ENCODE data around the gene GUCY2C.

The GUCY2C gene

DNA sequence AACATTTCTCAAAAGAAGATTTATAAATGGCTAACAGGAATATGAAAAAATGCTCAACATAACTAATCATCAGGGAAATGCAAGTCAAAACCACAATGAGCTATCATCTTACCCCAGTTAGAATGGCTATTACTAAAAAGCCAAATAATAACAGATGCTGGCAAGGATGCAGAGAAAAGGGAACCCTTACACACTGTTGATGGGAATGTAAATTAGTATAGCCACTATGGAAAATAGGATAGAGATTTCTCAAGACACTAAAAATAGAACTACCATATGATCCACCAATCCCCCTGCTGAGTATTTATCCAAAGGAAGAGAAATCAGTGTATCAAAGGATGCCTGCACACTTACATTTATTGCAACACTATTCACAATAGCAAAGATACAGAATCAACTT is 58.3 kb downstream of the GUCY2C start:
- in situ Hi-C loops (cut with MboI; ENCODE audit: low pct_unique_long_range_greater_than_20kb, low sequenced_read_pairs) = no loop called here
- DNase-seq = no peak

DNA sequence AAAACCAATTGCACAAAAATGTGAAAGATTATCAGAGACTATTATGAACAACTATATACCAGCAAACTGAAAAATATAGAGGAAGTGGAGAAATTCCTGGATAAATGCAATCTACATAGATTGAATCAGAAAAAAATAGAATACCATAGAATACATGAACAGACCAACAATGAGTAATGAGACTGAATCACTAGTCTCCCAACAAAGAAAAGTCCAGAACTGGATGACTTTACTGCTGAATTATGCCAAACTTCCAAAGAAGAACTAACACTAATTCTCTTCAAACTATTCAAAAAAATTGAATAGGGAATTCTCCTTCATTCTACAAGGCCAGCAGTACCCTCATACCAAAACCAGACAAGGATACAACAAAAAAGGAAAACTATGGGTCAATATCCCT is 60.6 kb downstream of the GUCY2C start:
- in situ Hi-C loops (cut with MboI; ENCODE audit: low pct_unique_long_range_greater_than_20kb, low sequenced_read_pairs) = no loop called here
- DNase-seq = no peak

DNA sequence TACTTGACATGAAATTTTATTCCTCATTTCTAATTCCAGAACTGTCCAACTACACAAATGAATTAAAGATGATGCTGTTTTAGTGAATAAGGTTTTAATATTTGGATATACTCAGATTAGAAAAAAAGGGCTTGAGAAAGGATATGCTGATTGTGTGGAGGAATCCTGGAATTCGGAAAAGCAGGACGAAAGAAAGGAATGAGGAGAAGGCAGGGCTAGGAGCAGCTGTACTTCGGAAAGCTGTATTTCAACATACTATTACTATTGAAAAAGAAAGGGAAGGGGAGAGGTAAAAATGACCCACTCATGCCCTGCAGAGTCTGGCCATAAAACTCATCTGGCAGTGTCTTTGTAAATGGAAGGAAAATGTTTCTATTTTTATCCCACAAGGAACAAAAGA is 65.6 kb downstream of the GUCY2C start:
- in situ Hi-C loops (cut with MboI; ENCODE audit: low pct_unique_long_range_greater_than_20kb, low sequenced_read_pairs) = no loop called here
- no peak for DNase-seq

DNA sequence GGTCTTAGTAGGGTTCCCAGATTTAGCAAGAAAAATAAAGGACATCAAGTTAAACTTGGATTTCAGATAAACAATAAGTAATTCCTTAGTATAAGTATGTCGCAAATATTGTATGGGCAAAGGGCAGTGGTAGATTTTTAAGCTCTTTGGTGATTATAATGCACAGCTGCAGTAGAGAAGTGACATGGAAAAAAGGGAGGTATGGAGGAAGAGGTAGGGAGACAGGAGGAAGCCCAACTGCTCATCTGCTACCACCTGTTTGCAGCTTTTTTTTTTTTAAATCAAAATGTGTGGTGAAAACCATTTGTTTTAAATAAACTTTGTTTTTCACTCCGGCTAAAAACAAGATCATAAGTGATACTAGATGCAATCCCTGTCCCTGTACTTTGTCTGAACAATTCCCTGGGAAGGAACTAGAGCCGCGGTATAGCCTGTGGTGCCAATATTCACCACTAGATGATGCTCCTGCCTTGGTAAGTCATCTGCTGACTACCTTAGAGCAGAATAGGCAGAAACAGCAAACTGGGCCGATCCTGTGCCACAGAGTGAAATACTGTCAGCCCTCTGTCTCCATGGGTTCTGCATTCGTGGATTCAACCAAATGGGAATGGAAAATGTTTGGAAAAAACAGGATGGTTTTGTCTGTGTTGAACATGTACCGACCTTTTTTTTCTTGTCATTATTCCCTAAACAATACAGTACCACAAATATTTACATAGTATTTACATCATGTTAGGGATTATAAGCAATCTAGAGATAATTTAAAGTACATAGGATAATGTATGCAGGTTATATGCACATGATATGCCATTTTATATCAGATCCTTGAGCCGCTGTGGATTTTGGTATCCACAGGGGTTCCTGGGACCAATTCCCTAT is 66.3 kb downstream of the GUCY2C start:
- in situ Hi-C loops (cut with MboI; ENCODE audit: low pct_unique_long_range_greater_than_20kb, low sequenced_read_pairs) = no loop called here
- DNase-seq = peak; percentile 76

DNA sequence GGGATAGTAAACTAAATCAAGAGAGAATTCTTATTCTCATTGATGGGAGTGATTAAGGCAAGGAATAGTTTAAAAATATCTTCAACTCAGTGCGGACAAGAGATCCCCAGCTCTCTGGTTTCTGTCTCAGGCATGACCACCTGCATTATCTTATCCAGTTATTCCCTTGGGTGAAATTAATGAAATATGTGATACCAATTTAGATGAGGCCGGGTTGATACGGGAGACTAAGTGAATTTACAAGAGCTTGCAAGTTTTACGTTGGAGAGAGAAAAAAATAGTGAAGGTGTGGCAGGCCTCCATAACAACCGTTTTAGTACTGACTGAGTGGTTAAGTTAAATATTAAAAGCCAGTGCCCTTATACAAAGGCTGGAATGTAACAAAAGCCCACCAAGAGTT is 67.6 kb downstream of the GUCY2C start:
- no peak for DNase-seq
- in situ Hi-C loops (cut with MboI; ENCODE audit: low pct_unique_long_range_greater_than_20kb, low sequenced_read_pairs) = no loop called here

DNA sequence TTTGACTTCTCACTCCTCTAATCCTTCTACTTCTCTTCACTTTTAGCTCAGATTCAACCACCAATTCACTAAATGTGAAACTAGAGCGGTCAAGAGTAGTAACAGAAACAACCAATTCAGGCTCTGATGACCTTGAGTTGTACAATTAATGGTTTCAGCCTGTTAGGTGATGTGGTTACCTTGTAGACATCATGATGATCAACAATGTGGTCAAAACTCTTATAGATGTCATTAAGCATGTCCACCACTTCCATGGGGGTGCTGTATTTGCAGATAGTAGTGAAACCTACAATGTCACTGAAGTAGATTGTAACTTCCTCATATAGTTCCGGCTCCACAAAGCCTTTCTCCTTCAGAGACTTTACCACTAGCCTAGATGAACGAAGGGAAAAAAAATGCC is 74.6 kb downstream of the GUCY2C start:
- DNase-seq = no peak
- in situ Hi-C loops (cut with MboI; ENCODE audit: low pct_unique_long_range_greater_than_20kb, low sequenced_read_pairs) = no loop called here

DNA sequence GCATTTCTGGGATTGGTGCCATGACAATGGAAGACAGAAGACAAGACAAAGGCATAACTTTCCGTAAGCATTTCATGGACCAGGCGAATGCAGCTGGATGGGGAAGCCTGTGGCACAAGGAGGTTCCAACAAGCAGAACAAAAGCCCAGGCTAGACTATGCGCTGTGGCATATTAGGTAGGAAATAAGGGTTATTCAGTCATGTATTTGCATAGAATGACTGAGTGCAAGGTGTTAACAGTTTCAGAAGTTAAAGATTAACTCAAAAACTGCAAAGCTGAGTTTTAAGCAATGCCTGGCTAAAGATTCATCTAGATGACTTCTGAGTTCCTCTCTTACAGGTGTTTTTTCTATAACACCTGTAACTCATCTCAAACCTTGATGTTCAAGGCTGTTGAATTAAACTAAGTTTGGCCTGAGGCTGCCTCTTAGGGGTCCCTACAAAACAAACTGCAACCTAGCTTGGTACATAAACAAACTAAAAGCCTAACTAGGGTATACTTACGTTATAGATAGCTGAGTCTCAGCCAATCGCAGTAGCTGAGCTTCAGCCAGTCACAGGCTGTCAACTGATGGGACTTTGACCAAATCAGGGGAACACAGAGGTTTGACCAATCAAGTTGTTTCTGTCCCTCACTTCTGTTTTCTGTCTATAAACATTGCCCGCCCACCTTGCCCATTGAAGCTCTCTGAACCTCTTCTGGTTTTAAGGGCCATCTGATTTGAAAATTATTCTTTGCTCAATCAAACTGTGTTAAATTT is 76.5 kb downstream of the GUCY2C start:
- DNase-seq = no peak
- in situ Hi-C loops (cut with MboI; ENCODE audit: low pct_unique_long_range_greater_than_20kb, low sequenced_read_pairs) = no loop called here

DNA sequence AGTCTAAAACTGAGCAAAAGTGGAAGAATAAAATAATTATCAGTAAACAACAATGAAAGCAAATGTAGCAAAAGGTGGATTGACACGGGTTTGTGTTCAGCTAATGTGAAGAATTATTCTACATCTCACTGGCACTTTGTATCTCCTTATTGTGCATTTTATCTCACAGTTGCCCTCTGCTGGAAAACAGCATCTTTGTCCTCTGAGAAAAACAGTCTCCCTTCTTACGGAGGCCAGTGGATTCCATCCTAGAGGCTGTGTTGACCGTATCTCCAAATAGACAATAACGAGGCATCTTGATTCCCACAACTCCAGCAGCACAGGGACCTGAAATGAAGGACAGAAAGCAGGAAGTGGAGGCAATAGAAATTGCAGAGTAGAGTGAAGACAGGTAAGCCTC is 77.4 kb downstream of the GUCY2C start:
- DNase-seq = peak; percentile 39
- in situ Hi-C loops (cut with MboI; ENCODE audit: low pct_unique_long_range_greater_than_20kb, low sequenced_read_pairs) = no loop called here

DNA sequence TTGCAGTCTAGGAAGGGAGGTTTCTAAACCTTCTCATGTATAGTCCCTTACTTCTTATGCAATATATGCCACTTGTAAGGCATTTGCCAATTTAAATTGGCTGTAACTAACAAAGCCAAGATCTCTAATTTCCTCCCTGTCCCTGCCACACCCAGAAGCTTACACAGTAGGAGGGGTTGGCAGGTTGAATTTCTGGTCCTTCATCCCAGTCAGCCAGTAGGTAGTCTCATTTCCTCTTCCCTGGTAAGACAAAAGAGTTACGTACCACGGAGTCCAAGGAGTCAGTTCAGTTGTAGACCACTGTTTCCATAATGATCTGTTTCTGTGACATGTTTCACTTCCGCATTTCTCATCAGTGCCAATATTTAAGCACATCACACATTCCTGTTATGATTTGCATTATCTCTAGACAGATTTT is 81.7 kb downstream of the GUCY2C start:
- DNase-seq = peak; percentile 56
- in situ Hi-C loops (cut with MboI; ENCODE audit: low pct_unique_long_range_greater_than_20kb, low sequenced_read_pairs) = no loop called here

DNA sequence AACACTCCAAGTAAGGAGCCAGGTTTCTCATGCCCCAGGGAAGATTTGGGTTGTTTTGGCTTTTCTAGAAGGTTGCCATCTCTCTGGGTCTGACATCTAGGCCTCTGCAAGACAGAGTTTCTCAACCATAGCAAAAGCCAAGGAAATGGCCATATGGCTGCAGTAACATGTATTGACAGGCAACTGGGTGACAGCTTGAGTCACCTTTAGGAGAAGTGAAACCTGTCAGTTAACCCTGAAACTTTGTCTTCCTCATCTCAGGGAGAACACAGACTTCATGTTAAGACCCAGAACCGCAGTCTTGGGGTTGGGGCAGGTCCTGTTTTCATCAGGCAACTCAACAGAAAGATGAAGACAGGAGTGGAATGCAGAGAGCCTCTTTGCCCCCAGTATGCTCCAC is 82.7 kb downstream of the GUCY2C start:
- no peak for DNase-seq
- in situ Hi-C loops (cut with MboI; ENCODE audit: low pct_unique_long_range_greater_than_20kb, low sequenced_read_pairs) = no loop called here

DNA sequence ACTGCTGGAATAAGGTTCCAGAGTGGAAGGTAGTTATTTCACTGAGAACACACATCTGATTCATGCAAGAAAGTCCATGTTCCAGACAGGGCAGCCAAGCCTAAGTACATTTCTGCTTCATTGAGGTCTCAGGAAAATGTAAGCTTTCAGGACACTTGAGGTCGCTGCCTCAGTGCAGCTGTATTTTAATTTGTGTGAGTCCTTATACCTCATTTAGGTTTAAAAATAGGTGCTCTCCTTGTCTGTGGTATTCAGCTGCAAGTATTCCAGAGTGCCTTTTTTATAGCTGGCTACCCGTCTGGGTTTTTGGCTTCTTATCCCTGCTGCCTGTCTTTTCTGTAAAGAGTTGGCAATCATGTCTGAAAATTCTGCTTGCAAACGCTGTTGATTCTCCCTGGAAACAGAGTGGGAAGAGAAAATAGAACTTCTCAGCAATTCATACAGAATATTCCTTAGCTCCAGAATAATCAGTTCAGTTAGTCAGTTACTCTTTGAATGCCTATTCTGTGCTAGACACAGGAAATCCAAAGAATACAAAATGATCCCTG is 83.4 kb downstream of the GUCY2C start:
- in situ Hi-C loops (cut with MboI; ENCODE audit: low pct_unique_long_range_greater_than_20kb, low sequenced_read_pairs) = no loop called here

DNA sequence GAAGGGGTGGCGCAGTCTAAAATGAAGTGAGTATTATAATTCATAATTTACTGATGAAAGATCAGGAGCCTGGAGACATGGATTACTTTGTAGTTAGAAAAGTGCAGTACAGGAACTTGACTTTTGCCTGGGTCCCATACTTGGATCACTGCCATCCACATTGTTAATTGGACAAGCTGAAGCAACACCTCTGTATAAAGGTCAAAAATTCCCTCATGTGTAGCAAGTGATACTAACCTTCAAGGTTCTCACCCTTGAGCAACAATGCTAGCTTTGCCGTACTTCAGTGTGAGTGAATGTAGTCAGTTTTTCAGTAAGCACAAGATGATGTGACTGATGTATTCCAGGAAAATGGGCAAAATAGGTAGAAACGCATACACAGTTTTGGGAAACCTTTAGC is 84.1 kb downstream of the GUCY2C start:
- DNase-seq = no peak

More for the DNA sequence above, 83.4 kb downstream of the GUCY2C start:
- DNase-seq = no peak

DNA sequence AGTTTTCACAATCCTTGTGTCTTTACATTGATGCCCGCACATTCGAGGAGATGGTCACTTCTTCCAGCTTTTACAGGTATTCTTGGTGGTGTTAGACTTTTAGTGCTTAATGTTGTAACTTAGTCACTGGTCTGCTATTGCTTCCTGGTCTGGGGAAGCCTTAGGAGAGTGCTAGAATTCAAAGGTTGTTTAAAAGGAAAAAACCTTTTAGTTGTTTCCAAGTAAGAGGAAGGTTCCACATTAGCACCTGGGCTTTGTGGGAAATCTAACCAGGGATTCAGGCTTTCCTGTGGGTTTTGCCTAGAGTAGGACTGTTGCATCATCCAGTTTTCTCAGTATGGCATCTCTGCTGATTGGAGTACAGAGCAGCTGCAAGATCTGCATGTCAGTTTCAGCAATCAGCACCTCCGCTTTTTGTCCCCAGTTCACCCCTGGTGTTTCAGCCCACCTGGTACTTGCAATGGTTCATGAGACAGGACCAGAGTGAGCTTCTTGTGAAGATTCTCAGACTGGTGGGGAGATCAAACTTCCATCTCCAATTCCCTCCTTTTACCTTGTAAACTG is 84.7 kb downstream of the GUCY2C start:
- in situ Hi-C loops (cut with MboI; ENCODE audit: low pct_unique_long_range_greater_than_20kb, low sequenced_read_pairs) = no loop called here
- no peak for DNase-seq

More for the DNA sequence above, 84.1 kb downstream of the GUCY2C start:
- in situ Hi-C loops (cut with MboI; ENCODE audit: low pct_unique_long_range_greater_than_20kb, low sequenced_read_pairs) = no loop called here

DNA sequence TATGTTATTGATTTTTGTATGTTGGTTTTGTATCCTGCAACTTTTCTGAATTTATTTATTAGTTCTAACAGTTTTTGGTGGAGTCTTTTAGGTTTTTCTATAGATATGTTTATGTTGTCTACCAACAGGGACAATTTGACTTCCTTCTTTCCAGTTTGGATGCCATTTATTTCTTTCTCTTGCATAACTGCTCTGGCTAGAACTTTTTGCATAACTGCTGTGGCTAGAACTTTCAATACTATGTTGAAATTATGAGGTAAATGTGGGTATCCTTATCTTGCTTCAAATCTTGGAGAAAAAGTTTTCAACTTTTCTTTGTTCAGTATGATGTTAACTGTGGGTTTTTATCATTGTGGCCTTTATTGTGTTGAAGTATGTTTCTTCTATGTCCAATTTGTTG is 88.8 kb downstream of the GUCY2C start:
- no peak for DNase-seq
- in situ Hi-C loops (cut with MboI; ENCODE audit: low pct_unique_long_range_greater_than_20kb, low sequenced_read_pairs) = no loop called here

DNA sequence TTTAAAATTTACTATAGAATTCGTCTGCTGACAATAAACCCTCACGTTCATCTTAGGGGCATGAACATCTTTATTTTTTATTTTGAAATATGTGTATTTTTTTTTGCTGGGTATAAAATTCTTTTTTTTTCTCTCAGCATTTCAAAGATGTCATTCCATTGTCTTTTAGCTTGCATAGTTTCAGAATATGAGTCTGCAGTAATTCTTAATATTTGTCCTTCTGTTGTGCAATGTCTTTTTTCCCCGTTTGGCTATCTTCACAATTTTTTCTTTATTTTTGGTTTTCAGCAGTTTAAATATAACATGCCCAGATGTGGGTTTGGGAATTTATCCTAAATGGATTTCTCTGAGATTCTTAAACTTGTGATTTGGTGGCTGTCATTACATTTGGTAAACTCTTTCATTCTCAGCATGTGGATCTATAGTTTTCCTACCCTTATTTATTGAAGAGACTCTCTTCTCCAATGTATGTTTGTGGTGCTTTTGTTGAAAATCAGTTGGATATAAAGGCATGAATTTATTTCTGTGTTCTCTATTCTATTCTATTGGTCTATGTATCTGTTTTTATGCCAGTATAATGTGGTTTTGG is 90.9 kb downstream of the GUCY2C start:
- in situ Hi-C loops (cut with MboI; ENCODE audit: low pct_unique_long_range_greater_than_20kb, low sequenced_read_pairs) = no loop called here
- DNase-seq = peak; percentile 19

DNA sequence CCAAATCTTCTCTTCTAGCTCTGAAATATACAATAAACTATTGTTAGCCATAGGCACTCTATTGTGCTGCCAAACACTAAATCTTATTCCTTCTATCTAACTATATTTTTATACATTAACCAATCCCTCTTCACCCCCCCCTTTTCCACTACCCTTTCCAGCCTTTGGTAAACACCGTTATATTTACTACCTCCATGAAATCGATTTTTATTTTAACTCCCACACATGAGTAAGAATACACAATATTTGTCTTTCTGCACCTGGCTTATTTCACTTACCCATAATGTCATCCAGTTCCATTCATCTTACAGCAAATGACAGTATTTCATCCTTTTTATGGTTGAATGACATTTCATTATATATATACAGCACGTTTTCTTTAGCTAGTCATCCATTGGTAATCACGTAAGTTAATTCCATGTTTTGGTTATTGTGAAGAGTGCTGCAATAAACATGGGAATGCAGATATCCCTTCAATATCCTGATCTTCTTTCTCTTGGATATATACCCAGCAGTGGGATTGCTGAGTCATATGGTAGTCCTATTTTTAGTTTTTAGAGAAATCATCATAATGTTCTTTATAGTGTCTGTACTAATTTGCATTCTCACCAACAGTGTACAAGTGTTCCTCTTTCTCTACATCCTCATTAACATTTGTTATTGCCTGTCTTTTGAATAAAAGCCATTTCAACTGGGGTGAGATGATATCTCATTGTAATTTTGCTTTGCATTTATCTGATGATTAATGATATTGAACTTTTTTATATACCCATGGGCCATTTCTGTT is 94.5 kb downstream of the GUCY2C start:
- DNase-seq = no peak
- in situ Hi-C loops (cut with MboI; ENCODE audit: low pct_unique_long_range_greater_than_20kb, low sequenced_read_pairs) = no loop called here

DNA sequence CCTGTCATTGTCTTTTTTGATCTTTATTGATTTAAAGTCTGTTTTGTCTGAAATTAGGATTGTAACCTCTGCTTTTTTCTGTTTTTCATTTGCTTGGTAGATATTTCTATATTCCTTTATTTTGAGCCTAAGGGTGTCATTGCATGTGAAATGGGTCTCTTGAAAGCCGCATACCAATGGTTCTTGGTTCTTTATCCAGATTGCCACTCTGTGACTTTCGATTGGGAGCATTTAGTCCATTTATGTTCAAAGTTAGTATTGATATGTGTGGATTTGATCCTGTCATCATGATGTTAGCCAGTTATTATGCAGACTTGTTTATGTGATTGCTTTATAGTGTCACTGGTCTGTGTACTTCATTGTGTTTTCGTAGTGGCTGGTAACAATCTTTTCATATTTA is 98.9 kb downstream of the GUCY2C start:
- in situ Hi-C loops (cut with MboI; ENCODE audit: low pct_unique_long_range_greater_than_20kb, low sequenced_read_pairs) = no loop called here
- no peak for DNase-seq

DNA sequence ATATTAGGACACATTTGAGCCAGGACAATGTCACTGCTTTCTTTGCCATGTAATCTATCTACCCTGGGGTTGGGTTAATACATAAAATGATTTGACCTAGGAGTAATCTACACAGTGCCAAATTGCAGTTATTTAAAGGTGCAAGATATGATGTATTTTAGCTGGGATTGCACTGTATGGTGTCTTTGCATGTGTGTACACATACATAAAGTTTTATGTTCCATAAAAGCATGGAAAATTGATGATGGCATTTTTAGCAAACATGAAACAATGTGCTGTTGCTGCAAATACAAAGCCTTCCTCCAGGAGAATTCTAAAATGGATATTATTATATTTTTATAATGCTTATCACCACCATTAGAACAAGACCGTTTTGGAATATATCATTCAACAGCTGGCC is 104.7 kb downstream of the GUCY2C start:
- in situ Hi-C loops (cut with MboI; ENCODE audit: low pct_unique_long_range_greater_than_20kb, low sequenced_read_pairs) = no loop called here
- no peak for DNase-seq
